GM23338 (cell line): ENCODE results near the gene KLK10. TPM values are rescaled to one million over a fixed set of nuclear protein-coding genes. Genes with fewer than 3 reads are reported as not detected.

Experiments
- ATAC-seq: fragments of 200-7000 bp; cut with Tn5 transposase; 3 replicates; pipeline ENCODE4 v1.9.1; 2020
- DNase-seq: peaks from one replicate; pipeline ENCODE4 v3.0.0-alpha.2; 2015; ENCODE audit warnings: low spot score
- H2AFZ ChIP-seq: fragments of 200-600 bp; sonication (generic); 2 replicates; pipeline ENCODE4 v1.8.0; 2016; ENCODE audit warnings: antibody characterized with exemption, mild to moderate bottlenecking, moderate library complexity
- H3F3A ChIP-seq: fragments of 200-600 bp; sonication (generic); replicated peaks from 2 replicates; pipeline ENCODE4 v1.8.0; 2017; ENCODE audit warnings: antibody characterized with exemption, mixed run types, low read depth
- H3K27ac ChIP-seq: fragments of 200-600 bp; sonication (generic); 2 replicates; pipeline ENCODE4 v1.6.1; 2016; ENCODE audit warnings: low read depth
- H3K27me3 ChIP-seq: fragments of 200-600 bp; sonication (generic); 2 replicates; pipeline ENCODE4 v1.8.0; 2016; ENCODE audit warnings: mild to moderate bottlenecking, mixed run types, moderate library complexity; ENCODE audit not compliant: insufficient read depth
- H3K36me3 ChIP-seq: fragments of 200-600 bp; sonication (generic); 2 replicates; pipeline ENCODE4 v1.8.0; 2016; ENCODE audit warnings: mild to moderate bottlenecking; ENCODE audit not compliant: insufficient read depth
- H3K4me1 ChIP-seq: fragments of 200-600 bp; sonication (generic); 2 replicates; pipeline ENCODE4 v1.8.0; 2016; ENCODE audit warnings: mild to moderate bottlenecking, moderate library complexity; ENCODE audit not compliant: insufficient read depth
- H3K4me2 ChIP-seq: fragments of 200-600 bp; sonication (generic); 2 replicates; pipeline ENCODE4 v1.7.1; 2017; ENCODE audit warnings: mixed run types
- H3K4me3 ChIP-seq: fragments of 200-600 bp; sonication (generic); 2 replicates; pipeline ENCODE4 v1.6.1; 2016; ENCODE audit warnings: mixed run types
- H3K79me2 ChIP-seq: fragments of 200-600 bp; sonication (generic); replicated peaks from 2 replicates; pipeline ENCODE4 v1.8.0; 2017; ENCODE audit warnings: mild to moderate bottlenecking; ENCODE audit not compliant: insufficient read depth
- H3K9me2 ChIP-seq: fragments of 200-600 bp; sonication (generic); 2 replicates; pipeline ENCODE4 v1.8.0; 2017; ENCODE audit not compliant: insufficient read depth
- H4K20me1 ChIP-seq: fragments of 200-600 bp; sonication (generic); replicated peaks from 2 replicates; pipeline ENCODE4 v1.8.0; 2017; ENCODE audit warnings: mild to moderate bottlenecking; ENCODE audit not compliant: insufficient read depth
- H3K27ac Mint-ChIP-seq: 2 replicates; pipeline ENCODE4 v1.8.0; 2020; ENCODE audit warnings: inconsistent platforms, mild to moderate bottlenecking, moderate library complexity, mixed read lengths
- H3K27me3 Mint-ChIP-seq: 3 replicates; pipeline ENCODE4 v1.8.0; 2022; ENCODE audit warnings: low read depth, mild to moderate bottlenecking, moderate library complexity, mixed read lengths, inconsistent platforms; ENCODE audit not compliant: insufficient read depth, poor library complexity
- H3K36me3 Mint-ChIP-seq: 3 replicates; pipeline ENCODE4 v1.8.0; 2021; ENCODE audit warnings: low read depth, mild to moderate bottlenecking, inconsistent platforms, moderate library complexity, mixed read lengths
- H3K4me1 Mint-ChIP-seq: 3 replicates; pipeline ENCODE4 v1.8.0; 2020; ENCODE audit warnings: mild to moderate bottlenecking, inconsistent platforms, mixed read lengths
- H3K4me3 Mint-ChIP-seq: 3 replicates; pipeline ENCODE4 v1.8.0; 2021; ENCODE audit warnings: moderate library complexity, mild to moderate bottlenecking, inconsistent platforms, mixed read lengths
- H3K9me3 Mint-ChIP-seq: 3 replicates; pipeline ENCODE4 v1.8.0; 2020; ENCODE audit warnings: moderate library complexity, mild to moderate bottlenecking, inconsistent platforms, mixed read lengths
- CREB1 ChIP-seq: fragments of 250-450 bp; sonication (Bioruptor Pico); IDR thresholded peaks from 2 replicates; pipeline ENCODE4 v1.5.0; 2020; ENCODE audit warnings: low read depth, mild to moderate bottlenecking, moderate library complexity
- EZH2phosphoT487 ChIP-seq: fragments of 200-600 bp; sonication (generic); IDR thresholded peaks from one replicate; pipeline ENCODE4 v1.8.1; 2018; ENCODE audit warnings: antibody characterized with exemption; ENCODE audit not compliant: unreplicated experiment
- JUNB ChIP-seq: IDR thresholded peaks from one replicate; pipeline ENCODE4 v1.6.1; 2016; ENCODE audit warnings: antibody characterized with exemption; ENCODE audit not compliant: unreplicated experiment
- NANOG ChIP-seq: IDR thresholded peaks from 2 replicates; pipeline ENCODE4 v1.6.1; 2016; ENCODE audit warnings: antibody characterized with exemption, borderline replicate concordance
- REST ChIP-seq: IDR thresholded peaks from one replicate; pipeline ENCODE4 v1.6.1; 2018; ENCODE audit warnings: antibody characterized with exemption; ENCODE audit not compliant: unreplicated experiment
- STAT1 ChIP-seq: IDR thresholded peaks from one replicate; pipeline ENCODE4 v1.6.1; 2016; ENCODE audit warnings: antibody characterized with exemption; ENCODE audit not compliant: unreplicated experiment
- ZNF114 ChIP-seq: fragments of 250-450 bp; sonication (Bioruptor Pico); IDR thresholded peaks from 2 replicates; pipeline ENCODE4 v1.5.0; 2020; ENCODE audit warnings: mild to moderate bottlenecking, moderate library complexity
- ZNF331 ChIP-seq: fragments of 250-450 bp; sonication (Bioruptor Pico); IDR thresholded peaks from 2 replicates; pipeline ENCODE4 v1.5.0; 2020; ENCODE audit warnings: low read depth, mild to moderate bottlenecking, moderate library complexity
- polyA plus RNA-seq: library from polyadenylated mRNA; unstranded; fragments of >200 nt; fragmentation: Nextera tagmentation; extraction: Ambion mirVana; gene quantifications from 2 replicates; pipeline ENCODE4 v1.2.1, GENCODE V29; 2016
- total RNA-seq: library from RNA; depleted of rRNA; stranded (reverse); fragments of >200 nt; shearing (Covaris generic); gene quantifications from 2 replicates; pipeline ENCODE4 v1.2.3, GENCODE V29; 2014
- TF ChIP-seq, protein P1 (sequence below): fragments of 250-450 bp; sonication (Bioruptor Pico); IDR thresholded peaks from 2 replicates; pipeline ENCODE4 v1.5.0; 2020; ENCODE audit warnings: mild to moderate bottlenecking, moderate library complexity
- TF ChIP-seq, protein P2 (sequence below): IDR thresholded peaks from 2 replicates; pipeline ENCODE4 v1.6.1; 2016; ENCODE audit warnings: antibody characterized with exemption

The KLK10 gene
- total and polyA plus RNA-seq, 2 experiments from 2014 or later: 6.1 to 6.6 TPM

DNA sequence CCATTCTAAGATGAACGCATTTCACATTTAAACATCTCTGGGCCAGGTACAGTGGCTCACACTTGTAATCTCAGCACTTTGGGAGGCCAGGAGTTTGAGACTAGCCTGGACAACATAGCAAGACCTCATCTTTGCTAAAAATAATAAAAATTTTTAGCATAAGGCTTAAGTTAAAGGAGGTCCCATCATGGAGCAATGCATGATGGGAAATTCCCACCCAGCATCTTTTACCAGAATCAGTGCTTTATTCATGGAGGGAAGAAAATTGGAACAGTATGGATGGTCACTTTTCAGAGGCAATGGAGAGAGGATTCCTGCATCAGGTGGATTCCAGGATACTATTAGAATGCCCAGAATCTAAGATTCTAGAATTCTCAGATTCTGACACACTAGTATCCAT is 14.3 kb downstream of the KLK10 start (continued):
- TF ChIP-seq, protein P1, sequence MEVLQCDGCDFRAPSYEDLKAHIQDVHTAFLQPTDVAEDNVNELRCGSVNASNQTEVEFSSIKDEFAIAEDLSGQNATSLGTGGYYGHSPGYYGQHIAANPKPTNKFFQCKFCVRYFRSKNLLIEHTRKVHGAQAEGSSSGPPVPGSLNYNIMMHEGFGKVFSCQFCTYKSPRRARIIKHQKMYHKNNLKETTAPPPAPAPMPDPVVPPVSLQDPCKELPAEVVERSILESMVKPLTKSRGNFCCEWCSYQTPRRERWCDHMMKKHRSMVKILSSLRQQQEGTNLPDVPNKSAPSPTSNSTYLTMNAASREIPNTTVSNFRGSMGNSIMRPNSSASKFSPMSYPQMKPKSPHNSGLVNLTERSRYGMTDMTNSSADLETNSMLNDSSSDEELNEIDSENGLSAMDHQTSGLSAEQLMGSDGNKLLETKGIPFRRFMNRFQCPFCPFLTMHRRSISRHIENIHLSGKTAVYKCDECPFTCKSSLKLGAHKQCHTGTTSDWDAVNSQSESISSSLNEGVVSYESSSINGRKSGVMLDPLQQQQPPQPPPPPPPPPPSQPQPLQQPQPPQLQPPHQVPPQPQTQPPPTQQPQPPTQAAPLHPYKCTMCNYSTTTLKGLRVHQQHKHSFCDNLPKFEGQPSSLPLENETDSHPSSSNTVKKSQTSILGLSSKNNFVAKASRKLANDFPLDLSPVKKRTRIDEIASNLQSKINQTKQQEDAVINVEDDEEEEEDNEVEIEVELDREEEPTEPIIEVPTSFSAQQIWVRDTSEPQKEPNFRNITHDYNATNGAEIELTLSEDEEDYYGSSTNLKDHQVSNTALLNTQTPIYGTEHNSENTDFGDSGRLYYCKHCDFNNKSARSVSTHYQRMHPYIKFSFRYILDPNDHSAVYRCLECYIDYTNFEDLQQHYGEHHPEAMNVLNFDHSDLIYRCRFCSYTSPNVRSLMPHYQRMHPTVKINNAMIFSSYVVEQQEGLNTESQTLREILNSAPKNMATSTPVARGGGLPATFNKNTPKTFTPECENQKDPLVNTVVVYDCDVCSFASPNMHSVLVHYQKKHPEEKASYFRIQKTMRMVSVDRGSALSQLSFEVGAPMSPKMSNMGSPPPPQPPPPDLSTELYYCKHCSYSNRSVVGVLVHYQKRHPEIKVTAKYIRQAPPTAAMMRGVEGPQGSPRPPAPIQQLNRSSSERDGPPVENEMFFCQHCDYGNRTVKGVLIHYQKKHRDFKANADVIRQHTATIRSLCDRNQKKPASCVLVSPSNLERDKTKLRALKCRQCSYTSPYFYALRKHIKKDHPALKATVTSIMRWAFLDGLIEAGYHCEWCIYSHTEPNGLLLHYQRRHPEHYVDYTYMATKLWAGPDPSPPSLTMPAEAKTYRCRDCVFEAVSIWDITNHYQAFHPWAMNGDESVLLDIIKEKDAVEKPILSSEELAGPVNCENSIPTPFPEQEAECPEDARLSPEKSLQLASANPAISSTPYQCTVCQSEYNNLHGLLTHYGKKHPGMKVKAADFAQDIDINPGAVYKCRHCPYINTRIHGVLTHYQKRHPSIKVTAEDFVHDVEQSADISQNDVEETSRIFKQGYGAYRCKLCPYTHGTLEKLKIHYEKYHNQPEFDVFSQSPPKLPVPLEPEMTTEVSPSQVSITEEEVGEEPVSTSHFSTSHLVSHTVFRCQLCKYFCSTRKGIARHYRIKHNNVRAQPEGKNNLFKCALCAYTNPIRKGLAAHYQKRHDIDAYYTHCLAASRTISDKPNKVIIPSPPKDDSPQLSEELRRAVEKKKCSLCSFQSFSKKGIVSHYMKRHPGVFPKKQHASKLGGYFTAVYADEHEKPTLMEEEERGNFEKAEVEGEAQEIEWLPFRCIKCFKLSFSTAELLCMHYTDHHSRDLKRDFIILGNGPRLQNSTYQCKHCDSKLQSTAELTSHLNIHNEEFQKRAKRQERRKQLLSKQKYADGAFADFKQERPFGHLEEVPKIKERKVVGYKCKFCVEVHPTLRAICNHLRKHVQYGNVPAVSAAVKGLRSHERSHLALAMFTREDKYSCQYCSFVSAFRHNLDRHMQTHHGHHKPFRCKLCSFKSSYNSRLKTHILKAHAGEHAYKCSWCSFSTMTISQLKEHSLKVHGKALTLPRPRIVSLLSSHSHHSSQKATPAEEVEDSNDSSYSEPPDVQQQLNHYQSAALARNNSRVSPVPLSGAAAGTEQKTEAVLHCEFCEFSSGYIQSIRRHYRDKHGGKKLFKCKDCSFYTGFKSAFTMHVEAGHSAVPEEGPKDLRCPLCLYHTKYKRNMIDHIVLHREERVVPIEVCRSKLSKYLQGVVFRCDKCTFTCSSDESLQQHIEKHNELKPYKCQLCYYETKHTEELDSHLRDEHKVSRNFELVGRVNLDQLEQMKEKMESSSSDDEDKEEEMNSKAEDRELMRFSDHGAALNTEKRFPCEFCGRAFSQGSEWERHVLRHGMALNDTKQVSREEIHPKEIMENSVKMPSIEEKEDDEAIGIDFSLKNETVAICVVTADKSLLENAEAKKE (CRISPR knock-in tag): no peak
- no peak for TF ChIP-seq CREB1 (CRISPR knock-in tag)
- no peak for TF ChIP-seq STAT1
- TF ChIP-seq ZNF114 (CRISPR knock-in tag): no peak
- no peak for TF ChIP-seq NANOG
- TF ChIP-seq ZNF331: no peak

DNA sequence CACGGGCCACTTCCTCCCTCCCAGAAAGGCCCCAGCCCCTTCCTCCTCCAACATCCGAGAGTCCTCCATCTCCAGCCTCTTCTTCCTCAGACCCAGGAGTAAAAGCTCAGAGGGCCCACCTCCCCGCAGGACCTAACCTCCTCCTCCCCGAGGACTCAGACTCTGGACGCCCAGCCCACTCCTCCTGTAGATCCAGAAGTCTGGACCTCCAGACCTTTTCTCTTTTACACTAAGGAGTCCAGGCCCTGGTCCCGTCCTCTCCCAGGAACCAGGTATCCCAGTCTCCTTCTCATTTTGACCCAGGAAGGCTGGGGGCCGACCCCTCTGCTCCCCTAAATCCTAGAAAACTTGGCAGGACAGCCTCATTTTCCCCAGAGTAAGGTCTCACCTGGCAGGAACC is 16.2 kb downstream of the KLK10 start:
- H3K9me2 ChIP-seq: no peaks in the 10 kb centered on the region
- no peak overlapping the region for H2AFZ ChIP-seq
- H3K4me1 ChIP-seq: peaks cover 17% of the 10 kb centered on the region
- no peaks in the 10 kb centered on the region for H3K27me3 ChIP-seq
- H3K9me3 Mint-ChIP-seq: no peaks in the 10 kb centered on the region; the same call in 2 of the 3 replicates
- H3K27me3 Mint-ChIP-seq: peaks cover 25% of the 10 kb centered on the region
- H3K36me3 ChIP-seq: no peaks in the 10 kb centered on the region
- H3K27ac Mint-ChIP-seq: no peak overlapping the region
- no peaks in the 10 kb centered on the region for H3K36me3 Mint-ChIP-seq
- no peak for DNase-seq
- H4K20me1 ChIP-seq: no peaks in the 10 kb centered on the region
- ATAC-seq: no peak
- peaks cover 19% of the 10 kb centered on the region for H3K4me1 Mint-ChIP-seq
- no peak overlapping the region for H3K4me3 Mint-ChIP-seq
- H3K4me2 ChIP-seq: no peak overlapping the region
- no peak overlapping the region for H3K4me3 ChIP-seq
- H3K27ac ChIP-seq: no peak overlapping the region
- H3F3A ChIP-seq: no peaks in the 10 kb centered on the region
- H3K79me2 ChIP-seq: no peaks in the 10 kb centered on the region
- TF ChIP-seq EZH2phosphoT487 (no peak), ZNF114 (CRISPR knock-in tag) (no peak), REST (no peak), JUNB (no peak)
- TF ChIP-seq, protein P2, sequence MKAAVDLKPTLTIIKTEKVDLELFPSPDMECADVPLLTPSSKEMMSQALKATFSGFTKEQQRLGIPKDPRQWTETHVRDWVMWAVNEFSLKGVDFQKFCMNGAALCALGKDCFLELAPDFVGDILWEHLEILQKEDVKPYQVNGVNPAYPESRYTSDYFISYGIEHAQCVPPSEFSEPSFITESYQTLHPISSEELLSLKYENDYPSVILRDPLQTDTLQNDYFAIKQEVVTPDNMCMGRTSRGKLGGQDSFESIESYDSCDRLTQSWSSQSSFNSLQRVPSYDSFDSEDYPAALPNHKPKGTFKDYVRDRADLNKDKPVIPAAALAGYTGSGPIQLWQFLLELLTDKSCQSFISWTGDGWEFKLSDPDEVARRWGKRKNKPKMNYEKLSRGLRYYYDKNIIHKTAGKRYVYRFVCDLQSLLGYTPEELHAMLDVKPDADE: no peak
